ENCODE measurements around the gene UBL7. TPM values are rescaled to one million over a fixed set of nuclear protein-coding genes. Genes with fewer than 3 reads are reported as not detected.

Gene UBL7
- total RNA-seq, 1 donor from 2014 or later = 65.2 TPM

GRCh38 chr15:74429781-74430400 lies 31.1 kb downstream of the UBL7 start:
- Histone ChIP-seq H3K36me3 (ENCODE audit: control insufficient read depth, insufficient read depth, low read length) (no peaks in the 10 kb centered on the region), H3K4me3 (ENCODE audit: low read depth, low read length) (no peak overlapping the region), H3K27me3 (ENCODE audit: control insufficient read depth, insufficient read depth, low read length) (no peaks in the 10 kb centered on the region)
- no peak for DNase-seq (ENCODE audit: low read depth)
- TF ChIP-seq CTCF (IDR thresholded peaks at IDR 0.05; ENCODE audit: insufficient read depth, low read length, poor library complexity, severe bottlenecking) = no peak

GRCh38 chr15:74428970-74429780 lies 31.8 kb downstream of the UBL7 start:
- TF ChIP-seq CTCF (IDR thresholded peaks at IDR 0.05; ENCODE audit: insufficient read depth, low read length, poor library complexity, severe bottlenecking) = no peak
- DNase-seq (ENCODE audit: low read depth) = no peak
- H3K27me3 ChIP-seq (ENCODE audit: control insufficient read depth, insufficient read depth, low read length) = no peaks in the 10 kb centered on the region
- H3K36me3 ChIP-seq (ENCODE audit: control insufficient read depth, insufficient read depth, low read length) = no peaks in the 10 kb centered on the region
- no peak overlapping the region for H3K4me3 ChIP-seq (ENCODE audit: low read depth, low read length)

GRCh38 chr15:74428442-74428787 lies 32.5 kb downstream of the UBL7 start:
- no peak for TF ChIP-seq CTCF (IDR thresholded peaks at IDR 0.05; ENCODE audit: insufficient read depth, low read length, poor library complexity, severe bottlenecking)
- Histone ChIP-seq H3K36me3 (ENCODE audit: control insufficient read depth, insufficient read depth, low read length) (no peaks in the 10 kb centered on the region), H3K4me3 (ENCODE audit: low read depth, low read length) (no peak overlapping the region), H3K27me3 (ENCODE audit: control insufficient read depth, insufficient read depth, low read length) (no peaks in the 10 kb centered on the region)
- no peak for DNase-seq (ENCODE audit: low read depth)

GRCh38 chr15:74427607-74428441 lies 33.1 kb downstream of the UBL7 start:
- TF ChIP-seq CTCF (IDR thresholded peaks at IDR 0.05; ENCODE audit: insufficient read depth, low read length, poor library complexity, severe bottlenecking) = no peak
- Histone ChIP-seq H3K36me3 (ENCODE audit: control insufficient read depth, insufficient read depth, low read length) (no peaks in the 10 kb centered on the region), H3K27me3 (ENCODE audit: control insufficient read depth, insufficient read depth, low read length) (no peaks in the 10 kb centered on the region), H3K4me3 (ENCODE audit: low read depth, low read length) (no peak overlapping the region)
- no peak for DNase-seq (ENCODE audit: low read depth)

GRCh38 chr15:74426404-74427281 lies 34.3 kb downstream of the UBL7 start:
- no peak overlapping the region for H3K4me3 ChIP-seq (ENCODE audit: low read depth, low read length)
- no peaks in the 10 kb centered on the region for H3K27me3 ChIP-seq (ENCODE audit: control insufficient read depth, insufficient read depth, low read length)
- DNase-seq (ENCODE audit: low read depth) = no peak
- TF ChIP-seq CTCF (IDR thresholded peaks at IDR 0.05; ENCODE audit: insufficient read depth, low read length, poor library complexity, severe bottlenecking) = no peak
- H3K36me3 ChIP-seq (ENCODE audit: control insufficient read depth, insufficient read depth, low read length) = no peaks in the 10 kb centered on the region

Data from kidney epithelial cell (primary cell).